GM03348 (cell line): ENCODE data around the gene VAPB.

Source experiments
- DNase-seq: peaks from one replicate; pipeline ENCODE4 v3.0.0; 2012; ENCODE audit warnings: low spot score

The VAPB gene

GRCh38 chr20:58461899-58462298 lies 72.9 kb downstream of the VAPB start:
- no peak for DNase-seq

GRCh38 chr20:58463256-58463655 lies 74.2 kb downstream of the VAPB start:
- DNase-seq: no peak

GRCh38 chr20:58464838-58465237 lies 75.8 kb downstream of the VAPB start:
- DNase-seq: no peak

- no peak for DNase-seq
Measured at GRCh38 chr20:58466095-58466708, 77.2 kb downstream of the VAPB start.

GRCh38 chr20:58466729-58467571 lies 77.9 kb downstream of the VAPB start:
- DNase-seq: no peak

- no peak for DNase-seq
Measured at GRCh38 chr20:58467572-58468527, 78.8 kb downstream of the VAPB start.

- DNase-seq: no peak
Measured at GRCh38 chr20:58469616-58470015, 80.6 kb downstream of the VAPB start.

GRCh38 chr20:58470336-58471192 lies 81.5 kb downstream of the VAPB start:
- no peak for DNase-seq

GRCh38 chr20:58471193-58472164 lies 82.5 kb downstream of the VAPB start:
- no peak for DNase-seq

GRCh38 chr20:58472273-58473018 lies 83.4 kb downstream of the VAPB start:
- no peak for DNase-seq

- DNase-seq: no peak
Measured at GRCh38 chr20:58473453-58474425, 84.7 kb downstream of the VAPB start.

- DNase-seq: no peak
Measured at GRCh38 chr20:58475466-58475865, 86.4 kb downstream of the VAPB start.

- no peak for DNase-seq
Measured at GRCh38 chr20:58478141-58478805, 89.2 kb downstream of the VAPB start.

GRCh38 chr20:58479726-58480440 lies 90.9 kb downstream of the VAPB start:
- DNase-seq: no peak

- no peak for DNase-seq
Measured at GRCh38 chr20:58480551-58481336, 91.7 kb downstream of the VAPB start.

- DNase-seq: peak; percentile 85
Measured at GRCh38 chr20:58481481-58482021, 92.5 kb downstream of the VAPB start.
